Stimulated activated CD8-positive, alpha-beta memory T cell treated with anti-CD3 and anti-CD28 coated beads, Interleukin-15, amount 100 ng/mL, for 1 hour (primary cell): ENCODE data around the gene PDSS2.
"Not testable (repeated sequence)": the region's sequence is repeated elsewhere in the genome, so short reads cannot be mapped to it uniquely, and the experiment has no call there.

Experiments
- DNase-seq: peaks from one replicate; pipeline ENCODE4 v3.0.0-alpha.2; 2020; ENCODE audit warnings: low read depth

The PDSS2 gene

GRCh38 chr6:107416145-107416544 lies 43.2 kb downstream of the PDSS2 start:
- no peak for DNase-seq

- no peak for DNase-seq
These were observed 45.3 kb downstream of the PDSS2 start for GRCh38 chr6:107413966-107414645.

GRCh38 chr6:107411161-107411560 lies 48.2 kb downstream of the PDSS2 start:
- no peak for DNase-seq

GRCh38 chr6:107409942-107410341 lies 49.4 kb downstream of the PDSS2 start:
- no peak for DNase-seq

GRCh38 chr6:107408714-107409113 lies 50.6 kb downstream of the PDSS2 start:
- DNase-seq, result no peak

GRCh38 chr6:107405002-107405401 lies 54.4 kb downstream of the PDSS2 start:
- no peak for DNase-seq

- DNase-seq, result no peak
These were observed 56.8 kb downstream of the PDSS2 start for GRCh38 chr6:107402533-107402932.

- DNase-seq, result no peak
These were observed 57.8 kb downstream of the PDSS2 start for GRCh38 chr6:107401573-107401972.

GRCh38 chr6:107400616-107401147 lies 58.7 kb downstream of the PDSS2 start:
- DNase-seq, result no peak

- no peak for DNase-seq
These were observed 59.4 kb downstream of the PDSS2 start for GRCh38 chr6:107399935-107400334.

- DNase-seq, result no peak
These were observed 61.4 kb downstream of the PDSS2 start for GRCh38 chr6:107398001-107398400.

GRCh38 chr6:107396211-107396610 lies 63.2 kb downstream of the PDSS2 start:
- no peak for DNase-seq

- no peak for DNase-seq
These were observed 67.3 kb downstream of the PDSS2 start for GRCh38 chr6:107392069-107392468.

GRCh38 chr6:107390685-107391435 lies 68.5 kb downstream of the PDSS2 start:
- no peak for DNase-seq

GRCh38 chr6:107390056-107390455 lies 69.3 kb downstream of the PDSS2 start:
- DNase-seq, result no peak

GRCh38 chr6:107386904-107387303 lies 72.5 kb downstream of the PDSS2 start:
- DNase-seq, result no peak

- DNase-seq, result no peak
These were observed 73.0 kb downstream of the PDSS2 start for GRCh38 chr6:107386340-107386739.

GRCh38 chr6:107383705-107384104 lies 75.7 kb downstream of the PDSS2 start:
- no peak for DNase-seq

GRCh38 chr6:107374264-107374663 lies 85.1 kb downstream of the PDSS2 start:
- no peak for DNase-seq

- DNase-seq, result no peak
These were observed 89.9 kb downstream of the PDSS2 start for GRCh38 chr6:107369493-107369892.

- DNase-seq, result no peak
These were observed 90.9 kb downstream of the PDSS2 start for GRCh38 chr6:107368471-107368870.

- not testable (repeated sequence) for DNase-seq
These were observed 95.2 kb downstream of the PDSS2 start for GRCh38 chr6:107364173-107364572.
